ENCODE data around the gene COL6A3. TPM values are rescaled to one million over a fixed set of nuclear protein-coding genes. Genes with fewer than 3 reads are reported as not detected.

COL6A3 gene
- total and polyA plus RNA-seq, 11 donors: 17.4 to 290 (median 87.3) TPM

DNA sequence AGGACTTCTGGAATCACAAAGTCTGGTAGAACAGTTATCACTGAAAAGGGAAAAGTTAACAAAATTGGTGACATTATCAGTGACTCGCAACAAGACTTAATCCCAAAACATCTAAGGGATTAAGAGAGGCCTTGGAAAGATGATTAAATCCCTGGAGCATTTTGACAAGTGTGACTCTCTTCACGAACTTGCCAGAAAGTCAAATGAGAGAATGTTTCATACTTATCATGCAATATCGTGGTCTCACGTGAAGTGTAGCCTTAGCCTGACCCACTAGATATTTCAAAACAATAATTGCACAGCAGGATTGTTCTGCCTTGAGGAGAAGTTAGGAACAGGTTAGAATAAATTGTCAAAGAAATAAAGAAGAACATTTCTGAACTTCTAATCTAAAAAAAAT lies 104.5 kb downstream of the COL6A3 start:
- no peak for TF ChIP-seq POLR2A (IDR thresholded peaks at IDR 0.05)
- TF ChIP-seq, protein P1, sequence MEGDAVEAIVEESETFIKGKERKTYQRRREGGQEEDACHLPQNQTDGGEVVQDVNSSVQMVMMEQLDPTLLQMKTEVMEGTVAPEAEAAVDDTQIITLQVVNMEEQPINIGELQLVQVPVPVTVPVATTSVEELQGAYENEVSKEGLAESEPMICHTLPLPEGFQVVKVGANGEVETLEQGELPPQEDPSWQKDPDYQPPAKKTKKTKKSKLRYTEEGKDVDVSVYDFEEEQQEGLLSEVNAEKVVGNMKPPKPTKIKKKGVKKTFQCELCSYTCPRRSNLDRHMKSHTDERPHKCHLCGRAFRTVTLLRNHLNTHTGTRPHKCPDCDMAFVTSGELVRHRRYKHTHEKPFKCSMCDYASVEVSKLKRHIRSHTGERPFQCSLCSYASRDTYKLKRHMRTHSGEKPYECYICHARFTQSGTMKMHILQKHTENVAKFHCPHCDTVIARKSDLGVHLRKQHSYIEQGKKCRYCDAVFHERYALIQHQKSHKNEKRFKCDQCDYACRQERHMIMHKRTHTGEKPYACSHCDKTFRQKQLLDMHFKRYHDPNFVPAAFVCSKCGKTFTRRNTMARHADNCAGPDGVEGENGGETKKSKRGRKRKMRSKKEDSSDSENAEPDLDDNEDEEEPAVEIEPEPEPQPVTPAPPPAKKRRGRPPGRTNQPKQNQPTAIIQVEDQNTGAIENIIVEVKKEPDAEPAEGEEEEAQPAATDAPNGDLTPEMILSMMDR (IDR thresholded peaks at IDR 0.05): no peak
- peaks cover 0 to under 1% (median 0%) of the 10 kb centered on the region in 12 donors for H3K9me3 ChIP-seq
- no peak overlapping the region for H3K4me3 ChIP-seq
- 24 to 49% (median 45%) methylated on average over 4 of the region's 4 CpGs for WGBS, 4 donors
- H3K27me3 ChIP-seq: no peaks in the 10 kb centered on the region
- H3K4me1 ChIP-seq: peaks cover 0 to 42% (median 7%) of the 10 kb centered on the region in 12 donors
- intact Hi-C loops (cut with DNase I): no loop called here
- H3K36me3 ChIP-seq: no peaks in the 10 kb centered on the region
- no peak for DNase-seq
- no peak for ATAC-seq
- peak overlapping the region in 8 of 12 donors; percentile 9 to 92 (median 20) for H3K27ac ChIP-seq

DNA sequence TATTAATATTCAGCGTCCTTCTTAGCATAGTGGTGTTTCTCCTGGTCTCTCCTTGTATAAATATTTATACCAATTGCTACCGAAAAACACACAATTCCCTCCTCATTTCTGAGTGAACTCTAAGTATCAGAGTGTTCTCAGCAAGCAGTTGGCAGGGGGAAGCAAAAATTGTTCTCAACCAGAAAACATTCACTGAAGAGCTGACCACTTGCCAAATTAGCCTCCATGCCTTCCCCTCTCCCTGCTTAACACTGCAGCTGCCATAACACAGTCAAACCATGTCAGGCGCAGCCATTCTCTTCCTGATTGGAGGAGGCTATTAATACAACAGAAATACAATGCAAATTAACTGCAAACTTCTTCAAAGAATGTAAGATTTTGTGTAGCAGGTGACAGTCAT lies 105.0 kb downstream of the COL6A3 start:
- ATAC-seq (peak in 3 of 4 donors; percentile 50 to 60 (median 53)), DNase-seq (no peak)
- Histone ChIP-seq H3K4me3 (no peak overlapping the region), H3K4me1 (peaks cover 0 to 38% (median 6%) of the 10 kb centered on the region in 12 donors), H3K36me3 (no peaks in the 10 kb centered on the region), H3K27ac (peak overlapping the region in 9 of 12 donors; percentile 9 to 92 (median 24)), H3K9me3 (peaks cover 0 to 4% (median 0%) of the 10 kb centered on the region in 12 donors), H3K27me3 (no peaks in the 10 kb centered on the region)
- 63 to 83% (median 70%) methylated on average over 3 of the region's 3 CpGs for WGBS, 4 donors
- intact Hi-C loops (cut with DNase I): no loop called here
- TF ChIP-seq, protein P1 (IDR thresholded peaks at IDR 0.05): no peak
- no peak for TF ChIP-seq POLR2A (IDR thresholded peaks at IDR 0.05)

DNA sequence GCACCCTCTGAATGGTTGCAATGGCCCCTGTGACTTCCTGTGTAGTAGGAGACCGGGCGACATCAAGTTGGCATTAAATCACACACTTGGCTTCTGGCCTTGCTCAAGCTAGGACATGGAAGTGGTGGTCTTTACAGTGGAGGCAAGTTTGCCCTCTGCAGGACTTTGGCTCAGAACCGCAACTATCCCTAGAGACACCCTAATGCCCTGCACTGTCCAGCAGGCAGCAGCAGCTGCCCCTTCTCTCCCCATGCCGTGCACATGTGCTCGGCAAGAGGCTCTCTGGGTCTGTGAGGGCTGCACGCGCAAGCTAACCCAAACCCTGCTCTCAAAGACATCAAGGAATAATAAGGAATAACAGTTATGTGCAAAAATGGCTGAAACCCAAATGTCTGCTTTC lies 106.5 kb downstream of the COL6A3 start:
- Histone ChIP-seq H3K27me3 (no peaks in the 10 kb centered on the region), H3K9me3 (peaks cover 0 to 15% (median 0%) of the 10 kb centered on the region in 12 donors), H3K4me3 (no peak overlapping the region), H3K27ac (peak overlapping the region in 1 of 12 donors; percentile 92), H3K36me3 (no peaks in the 10 kb centered on the region), H3K4me1 (peaks cover 0 to 36% (median 6%) of the 10 kb centered on the region in 12 donors)
- TF ChIP-seq, protein P1 (IDR thresholded peaks at IDR 0.05): no peak
- TF ChIP-seq POLR2A (IDR thresholded peaks at IDR 0.05): no peak
- peak in 1 of 4 donors; percentile 5 for ATAC-seq
- DNase-seq: no peak
- WGBS, 4 donors: 78 to 86% (median 82%) methylated on average over 7 of the region's 7 CpGs
- intact Hi-C loops (cut with DNase I): no loop called here

DNA sequence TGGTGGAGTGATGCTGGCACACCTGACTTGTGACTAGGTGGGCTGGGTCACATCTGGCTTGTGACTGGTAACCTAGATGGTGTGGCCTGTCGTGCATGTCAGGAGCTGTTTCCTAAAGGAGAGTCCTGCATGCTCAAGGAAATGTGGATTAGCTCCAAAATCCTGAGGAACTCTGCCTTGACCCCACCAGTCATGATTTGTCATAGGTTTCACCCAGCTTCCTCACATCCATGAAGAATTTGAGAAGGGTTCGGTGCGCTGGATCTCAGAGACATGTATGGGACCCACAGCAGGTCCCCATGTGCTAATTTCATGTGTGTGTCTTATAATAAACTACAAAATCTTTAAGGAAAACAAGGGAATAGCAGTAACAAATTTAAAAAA lies 107.2 kb downstream of the COL6A3 start:
- DNase-seq (no peak), ATAC-seq (peak in 1 of 4 donors; percentile 15)
- no peak overlapping the region for H3K4me3 ChIP-seq
- H3K4me1 ChIP-seq: peaks cover 0 to 36% (median 6%) of the 10 kb centered on the region in 12 donors
- H3K27me3 ChIP-seq: no peaks in the 10 kb centered on the region
- peaks cover 0 to 15% (median 0%) of the 10 kb centered on the region in 12 donors for H3K9me3 ChIP-seq
- intact Hi-C loops (cut with DNase I): no loop called here
- 81 to 94% (median 92%) methylated on average over 3 of the region's 3 CpGs for WGBS, 4 donors
- H3K27ac ChIP-seq: no peak overlapping the region
- H3K36me3 ChIP-seq: no peaks in the 10 kb centered on the region
- TF ChIP-seq, protein P1 (IDR thresholded peaks at IDR 0.05): no peak
